Loucy (cell line): ENCODE measurements around the gene SEMA7A.

ENCODE experiments used
- CTCF ChIP-seq: fragments of 200-600 bp; sonication (generic); conservative IDR thresholded peaks from 2 replicates; pipeline ENCODE4 v1.5.1; 2014; ENCODE audit warnings: mild to moderate bottlenecking, antibody characterized with exemption, low read length
- EZH2phosphoT487 ChIP-seq: fragments of 200-600 bp; IDR thresholded peaks from 2 replicates; pipeline ENCODE4 v1.6.1; 2018; ENCODE audit warnings: antibody characterized with exemption, mild to moderate bottlenecking, moderate library complexity, borderline replicate concordance

DNA sequence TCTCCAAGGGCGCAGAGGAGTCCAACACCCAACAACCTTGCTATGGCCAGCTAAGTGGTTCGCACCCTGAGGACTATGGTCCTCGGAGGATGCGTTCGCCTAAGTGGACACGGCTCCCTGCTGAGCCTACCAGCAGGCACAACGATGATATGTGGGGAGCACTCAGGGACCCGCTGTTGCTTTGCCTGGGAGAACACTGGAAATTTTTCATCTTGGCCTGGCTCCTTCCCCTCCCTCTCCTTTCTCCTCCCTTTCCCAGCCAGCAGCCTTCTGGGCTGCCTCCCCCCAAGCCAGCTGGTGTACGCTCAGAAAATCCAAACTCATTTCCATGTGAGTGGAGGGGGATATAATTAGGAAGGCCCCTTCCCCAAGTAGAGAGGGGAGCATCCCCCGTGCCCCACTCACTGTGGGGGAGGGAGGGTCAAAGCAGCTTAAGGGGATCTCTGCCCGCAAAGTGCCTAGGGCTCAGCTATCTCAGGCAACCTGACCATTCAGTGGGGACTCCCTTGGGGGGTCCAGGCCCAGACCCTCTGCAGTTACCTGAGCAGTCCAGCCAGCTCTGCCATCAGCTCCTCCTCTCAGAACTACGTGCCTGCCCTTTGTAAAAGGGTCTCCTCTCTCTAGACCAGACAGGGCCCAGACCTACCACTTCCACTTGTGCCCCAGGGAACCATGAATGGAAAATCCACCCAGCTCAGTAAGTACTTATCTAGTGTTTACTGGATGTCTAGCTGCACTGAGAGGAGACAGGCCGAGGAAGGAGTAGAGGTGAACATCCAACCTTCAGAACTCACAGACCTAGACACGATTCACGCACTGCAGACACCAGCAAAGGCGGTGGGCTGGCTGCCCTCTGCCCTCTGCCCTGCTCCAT, 742 bp upstream of the SEMA7A start:
- TF ChIP-seq CTCF, result no peak
- TF ChIP-seq EZH2phosphoT487, result no peak
